ENCODE measurements around the gene LDOC1. TPM values are rescaled to one million over a fixed set of nuclear protein-coding genes. Genes with fewer than 3 reads are reported as not detected.
"Not testable (repeated sequence)": the region's sequence is repeated elsewhere in the genome, so short reads cannot be mapped to it uniquely, and the experiment has no call there.

Gene LDOC1
- total RNA-seq (2014; rRNA removed; shearing (Covaris generic)), result 16.8 and 17.8 TPM in 2 replicates

DNA sequence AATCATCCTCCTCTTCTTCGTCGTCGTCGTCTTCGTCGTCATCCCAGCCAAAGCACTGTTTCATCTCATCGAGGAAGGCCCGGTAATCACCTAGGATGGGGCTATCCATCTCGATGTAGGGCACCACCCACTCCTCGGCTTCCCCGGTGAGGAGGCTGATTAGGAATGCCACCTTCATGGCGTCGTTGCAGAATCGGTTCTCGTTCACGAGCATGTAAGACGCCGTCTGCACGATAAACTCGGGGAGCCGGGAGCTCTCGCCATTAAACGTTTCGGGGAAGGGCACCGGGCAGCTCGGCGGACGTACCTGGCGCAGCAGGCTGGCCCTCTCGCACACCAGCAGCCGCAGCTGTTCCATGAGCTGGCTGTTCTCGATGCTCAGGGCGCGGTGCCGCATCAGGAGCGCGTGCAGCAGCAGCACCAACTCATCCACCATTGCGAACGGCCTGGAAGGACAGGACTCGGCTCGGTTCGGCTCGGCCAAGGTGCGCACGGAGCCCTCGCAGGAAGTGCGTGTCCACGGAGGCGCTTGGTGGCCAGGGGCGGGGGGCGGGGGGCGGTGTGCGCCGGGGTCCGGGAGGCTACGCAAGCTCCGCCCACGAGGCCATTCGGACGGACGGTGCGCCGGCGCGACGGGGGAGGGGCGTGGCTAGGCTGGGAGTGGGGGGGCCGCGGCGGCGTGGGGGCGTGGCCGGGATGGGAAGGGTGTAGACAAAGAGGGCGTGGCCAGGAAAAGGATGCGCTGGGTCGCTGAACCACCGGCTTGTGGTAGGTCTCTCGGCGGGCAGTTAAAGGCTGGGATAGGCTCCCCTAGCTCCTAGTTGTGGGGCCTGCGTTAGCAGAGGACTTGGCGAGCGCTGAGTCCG is at the start of gene LDOC1:
TSS of gene LDOC1 (minus strand) at position 544 of the 866 bp plus-strand sequence. CDS start at position 436, 108 bp downstream.
- no peaks in the 10 kb centered on the region for H3K27me3 ChIP-seq (ENCODE audit: control insufficient read depth, insufficient read depth, low read length)
- H3K4me3 ChIP-seq (ENCODE audit: insufficient read depth, low read depth, low read length), result peak within 1 kb of the TSS; percentile 91
- H3K36me3 ChIP-seq (replicated peaks; ENCODE audit: control insufficient read depth, insufficient read depth, low read length), result no peaks in the 10 kb centered on the region; the same call in 1 of the 2 replicates
- DNase-seq, result peak; percentile 91

DNA sequence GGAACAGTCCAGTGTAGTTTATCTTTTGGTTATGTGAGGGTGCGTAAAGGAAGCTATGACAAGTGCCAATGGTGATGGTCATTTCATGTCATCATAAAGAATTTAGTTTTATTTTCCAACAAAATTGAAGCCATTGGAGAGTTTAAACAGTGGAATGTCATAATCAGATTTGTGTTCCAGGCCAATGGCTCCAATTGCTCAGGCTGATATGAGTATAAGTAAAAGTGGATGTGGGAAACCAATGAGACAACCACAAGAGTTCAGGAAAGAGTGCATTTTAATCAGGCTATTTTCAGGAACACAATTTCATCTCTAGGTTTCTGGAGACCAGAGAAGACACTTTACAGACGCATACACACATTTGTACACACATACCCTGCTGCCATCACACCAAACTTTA is 44.7 kb upstream of the LDOC1 start:
- H3K36me3 ChIP-seq (replicated peaks; ENCODE audit: control insufficient read depth, insufficient read depth, low read length), result no peaks in the 10 kb centered on the region
- no peak for DNase-seq
- H3K27me3 ChIP-seq (ENCODE audit: control insufficient read depth, insufficient read depth, low read length), result no peaks in the 10 kb centered on the region
- H3K4me3 ChIP-seq (ENCODE audit: insufficient read depth, low read depth, low read length), result no peak overlapping the region

DNA sequence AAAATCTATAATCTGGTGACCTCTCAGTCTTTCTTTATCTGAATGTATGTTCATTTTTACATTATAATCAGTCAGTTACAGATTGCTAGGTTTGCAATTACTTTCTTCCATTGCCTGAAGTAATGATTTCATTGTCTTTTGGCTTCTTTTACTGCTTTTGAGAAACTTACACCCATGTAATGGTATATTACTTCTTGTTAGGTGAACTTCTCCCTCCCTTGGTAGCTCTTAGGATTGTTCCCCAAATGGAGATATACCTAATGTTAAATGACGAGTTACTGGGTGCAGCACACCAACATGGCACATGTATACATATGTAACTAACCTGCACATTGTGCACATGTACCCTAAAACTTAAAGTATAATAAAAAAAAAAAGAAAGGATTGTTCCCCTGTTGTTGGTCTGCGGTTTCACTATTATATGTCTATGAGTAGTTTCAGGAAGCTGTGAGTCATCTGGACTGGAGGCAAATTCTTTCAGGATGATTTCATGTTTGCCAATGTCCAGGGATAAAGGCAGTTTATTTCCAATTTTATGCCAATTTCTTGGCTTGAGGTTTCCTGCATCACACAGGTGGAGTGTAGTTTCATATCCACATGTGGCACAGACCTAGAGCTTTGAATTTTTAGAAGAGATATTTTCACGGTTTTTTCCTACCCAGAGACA is 43.5 kb upstream of the LDOC1 start:
- DNase-seq, result no peak
- H3K36me3 ChIP-seq (replicated peaks; ENCODE audit: control insufficient read depth, insufficient read depth, low read length), result no peaks in the 10 kb centered on the region
- H3K4me3 ChIP-seq (ENCODE audit: insufficient read depth, low read depth, low read length), result no peak overlapping the region
- no peaks in the 10 kb centered on the region for H3K27me3 ChIP-seq (ENCODE audit: control insufficient read depth, insufficient read depth, low read length)

DNA sequence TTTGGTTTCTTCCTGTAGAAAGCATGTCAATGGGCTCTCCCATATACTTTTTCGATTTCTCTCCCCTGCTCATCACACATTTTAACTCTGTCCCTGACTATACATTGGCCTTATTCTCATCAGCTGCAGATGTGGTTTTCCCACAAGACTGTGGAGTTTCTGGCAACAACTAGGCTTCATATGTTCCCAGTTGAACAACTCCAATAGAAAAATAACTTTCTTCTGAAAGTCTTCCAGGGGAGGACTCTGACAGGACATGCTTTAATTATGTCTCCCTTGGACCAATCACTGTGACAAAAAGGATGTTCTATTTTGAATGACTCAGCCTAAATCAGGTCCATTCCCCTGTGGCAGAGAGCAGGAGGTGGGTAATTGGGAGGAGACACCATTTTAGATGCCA is 37.3 kb upstream of the LDOC1 start:
- Histone ChIP-seq H3K4me3 (ENCODE audit: insufficient read depth, low read depth, low read length) (no peak overlapping the region), H3K36me3 (replicated peaks; ENCODE audit: control insufficient read depth, insufficient read depth, low read length) (no peaks in the 10 kb centered on the region), H3K27me3 (ENCODE audit: control insufficient read depth, insufficient read depth, low read length) (no peaks in the 10 kb centered on the region)
- no peak for DNase-seq

DNA sequence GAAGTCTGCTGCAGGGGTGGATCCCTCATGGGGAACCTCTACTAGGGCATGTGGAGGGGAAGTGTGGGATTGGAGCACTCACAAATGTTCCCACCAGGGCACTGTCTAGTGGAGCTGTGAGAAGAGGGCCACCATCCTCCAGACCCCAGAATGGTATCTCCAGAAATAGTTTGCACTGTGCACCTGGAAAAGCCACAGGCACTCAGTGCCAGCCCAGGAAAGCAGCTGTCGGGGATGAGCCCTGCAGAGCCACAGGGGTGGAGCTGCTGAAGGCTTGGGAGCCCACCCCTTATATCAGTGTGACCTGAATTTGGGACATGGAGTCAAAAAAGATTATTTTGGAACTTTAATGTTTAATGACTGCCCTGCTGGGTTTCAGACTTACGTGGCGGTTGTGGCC is 25.0 kb upstream of the LDOC1 start:
- H3K4me3 ChIP-seq (ENCODE audit: insufficient read depth, low read depth, low read length), result no peak overlapping the region
- no peaks in the 10 kb centered on the region for H3K27me3 ChIP-seq (ENCODE audit: control insufficient read depth, insufficient read depth, low read length)
- DNase-seq, result no peak
- H3K36me3 ChIP-seq (replicated peaks; ENCODE audit: control insufficient read depth, insufficient read depth, low read length), result no peaks in the 10 kb centered on the region

DNA sequence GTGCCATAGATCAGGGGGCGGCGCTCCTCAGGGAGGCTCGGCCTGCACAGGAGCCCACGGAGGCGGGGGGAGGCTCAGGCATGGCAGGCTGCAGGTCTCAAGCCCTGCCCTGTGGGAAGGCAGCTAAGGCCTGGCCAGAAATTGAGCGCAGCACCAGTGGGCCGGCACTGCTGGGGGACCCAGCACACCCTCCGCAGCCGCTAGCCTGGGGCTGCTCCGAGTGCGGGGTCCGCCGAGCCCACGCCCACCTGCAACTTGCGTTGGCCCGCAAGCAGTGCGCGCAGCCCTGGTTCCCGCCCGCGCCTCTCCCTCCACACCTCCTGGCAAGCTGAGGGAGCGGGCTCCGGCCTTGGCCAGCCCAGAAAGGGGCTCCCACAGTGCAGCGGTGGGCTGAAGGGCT is 11.6 kb upstream of the LDOC1 start:
- DNase-seq; H3K27me3 ChIP-seq (ENCODE audit: control insufficient read depth, insufficient read depth, low read length); H3K36me3 ChIP-seq (replicated peaks; ENCODE audit: control insufficient read depth, insufficient read depth, low read length); H3K4me3 ChIP-seq (ENCODE audit: insufficient read depth, low read depth, low read length): not testable (repeated sequence)

DNA sequence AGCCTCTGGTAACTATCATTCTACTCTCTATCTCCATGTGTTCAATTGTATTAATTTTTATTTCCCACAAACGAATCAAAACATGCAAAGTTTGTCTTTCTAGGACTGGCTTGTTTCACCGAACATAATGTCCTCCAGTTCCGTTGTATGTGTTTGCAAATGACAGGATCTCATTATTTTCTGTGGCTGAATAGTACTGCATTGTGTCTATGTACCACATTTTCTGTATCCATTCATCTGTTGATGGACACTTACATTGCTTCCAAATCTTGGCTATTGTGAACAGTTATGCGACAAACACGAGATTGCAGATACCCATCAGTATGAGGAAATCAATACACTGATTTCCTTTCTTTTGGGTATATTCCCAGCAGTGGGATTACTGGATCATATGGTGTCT is 8.4 kb upstream of the LDOC1 start:
- no peak for DNase-seq
- H3K4me3 ChIP-seq (ENCODE audit: insufficient read depth, low read depth, low read length), result no peak overlapping the region
- no peaks in the 10 kb centered on the region for H3K36me3 ChIP-seq (replicated peaks; ENCODE audit: control insufficient read depth, insufficient read depth, low read length)
- no peaks in the 10 kb centered on the region for H3K27me3 ChIP-seq (ENCODE audit: control insufficient read depth, insufficient read depth, low read length)

DNA sequence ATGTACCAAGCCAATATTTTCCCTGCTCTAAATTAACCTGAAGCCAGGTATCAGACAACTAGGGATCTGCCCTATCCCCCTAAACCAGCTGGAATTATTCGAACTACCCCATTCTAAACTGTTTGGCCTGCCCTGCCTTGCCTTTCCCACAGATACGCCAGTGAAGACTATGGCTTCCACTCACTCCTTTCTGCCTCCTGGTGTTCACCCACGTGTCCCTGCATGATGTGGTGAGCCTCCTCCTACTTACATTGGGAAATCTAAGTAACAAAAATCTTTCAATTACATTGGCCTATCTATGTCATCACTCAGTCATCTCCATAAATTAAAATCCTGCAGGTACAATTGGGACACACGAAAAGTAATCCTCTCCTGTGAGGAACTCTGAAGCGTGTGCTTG is 6.1 kb upstream of the LDOC1 start:
- Histone ChIP-seq H3K4me3 (ENCODE audit: insufficient read depth, low read depth, low read length) (no peak overlapping the region), H3K27me3 (ENCODE audit: control insufficient read depth, insufficient read depth, low read length) (no peaks in the 10 kb centered on the region), H3K36me3 (replicated peaks; ENCODE audit: control insufficient read depth, insufficient read depth, low read length) (no peaks in the 10 kb centered on the region)
- DNase-seq, result no peak

DNA sequence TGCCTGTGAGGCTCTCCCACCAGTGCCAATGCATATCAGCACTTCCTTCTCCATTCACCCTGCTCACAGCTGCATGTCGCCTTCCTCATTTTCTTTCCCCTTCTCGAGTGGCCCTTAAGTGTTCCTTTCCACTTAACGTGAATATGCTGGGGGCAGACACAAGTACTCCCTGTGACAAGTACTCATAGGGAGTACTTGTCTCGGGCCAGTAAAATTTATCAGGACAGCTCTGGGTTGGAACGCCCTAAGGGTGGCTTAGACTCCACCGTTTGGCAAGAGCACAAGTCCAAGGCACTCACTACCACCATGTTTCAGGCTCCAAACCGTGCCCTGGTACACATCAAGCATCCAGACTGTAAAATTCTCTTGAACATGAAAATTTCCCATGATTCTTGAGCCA is 3.9 kb upstream of the LDOC1 start:
- no peaks in the 10 kb centered on the region for H3K27me3 ChIP-seq (ENCODE audit: control insufficient read depth, insufficient read depth, low read length)
- H3K36me3 ChIP-seq (replicated peaks; ENCODE audit: control insufficient read depth, insufficient read depth, low read length), result no peaks in the 10 kb centered on the region; the same call in 1 of the 2 replicates
- DNase-seq, result no peak
- H3K4me3 ChIP-seq (ENCODE audit: insufficient read depth, low read depth, low read length), result no peak overlapping the region

DNA sequence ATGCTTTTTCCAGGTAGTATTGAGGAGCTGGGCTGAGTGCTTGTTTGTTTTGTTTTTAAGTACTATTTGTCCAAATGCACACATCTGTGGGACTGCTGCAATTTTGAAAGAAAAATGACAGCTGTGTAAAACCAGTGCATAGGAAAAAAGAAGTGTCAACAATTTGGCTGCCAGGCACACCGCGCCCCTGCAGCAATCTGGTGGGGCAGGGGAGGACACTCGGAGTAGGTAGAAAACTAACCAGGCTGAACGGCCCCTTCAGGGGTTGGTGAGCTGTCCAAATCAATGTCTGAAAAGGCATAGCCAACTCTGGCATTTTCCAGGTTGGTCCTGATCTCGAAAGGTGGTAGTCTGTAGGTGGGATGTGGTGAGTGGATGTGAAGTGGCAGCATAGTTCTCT is 1.1 kb downstream of the LDOC1 start:
- Histone ChIP-seq H3K36me3 (replicated peaks; ENCODE audit: control insufficient read depth, insufficient read depth, low read length) (no peaks in the 10 kb centered on the region; the same call in 1 of the 2 replicates), H3K4me3 (ENCODE audit: insufficient read depth, low read depth, low read length) (peak overlapping the region; percentile 91), H3K27me3 (ENCODE audit: control insufficient read depth, insufficient read depth, low read length) (no peaks in the 10 kb centered on the region)
- no peak for DNase-seq

DNA sequence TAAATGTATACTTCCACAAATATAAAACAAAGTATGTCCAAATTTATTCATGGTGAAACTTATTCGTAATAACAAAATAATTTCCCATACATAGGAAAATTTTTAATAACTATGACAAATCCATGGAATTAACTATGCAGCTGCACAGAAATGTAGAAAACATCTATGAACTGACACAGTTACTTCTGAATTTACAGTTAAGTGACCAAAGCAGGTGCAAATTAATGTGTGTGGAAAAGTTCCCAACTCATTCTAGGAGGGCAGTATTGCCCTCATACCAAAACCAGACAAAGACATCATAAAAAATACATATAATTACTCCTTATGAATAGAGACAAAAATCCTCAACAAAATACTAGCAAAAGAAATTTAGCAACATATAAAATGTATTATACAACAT is 12.5 kb downstream of the LDOC1 start:
- Histone ChIP-seq H3K36me3 (replicated peaks; ENCODE audit: control insufficient read depth, insufficient read depth, low read length) (no peaks in the 10 kb centered on the region), H3K27me3 (ENCODE audit: control insufficient read depth, insufficient read depth, low read length) (no peaks in the 10 kb centered on the region), H3K4me3 (ENCODE audit: insufficient read depth, low read depth, low read length) (no peak overlapping the region)
- DNase-seq, result no peak

DNA sequence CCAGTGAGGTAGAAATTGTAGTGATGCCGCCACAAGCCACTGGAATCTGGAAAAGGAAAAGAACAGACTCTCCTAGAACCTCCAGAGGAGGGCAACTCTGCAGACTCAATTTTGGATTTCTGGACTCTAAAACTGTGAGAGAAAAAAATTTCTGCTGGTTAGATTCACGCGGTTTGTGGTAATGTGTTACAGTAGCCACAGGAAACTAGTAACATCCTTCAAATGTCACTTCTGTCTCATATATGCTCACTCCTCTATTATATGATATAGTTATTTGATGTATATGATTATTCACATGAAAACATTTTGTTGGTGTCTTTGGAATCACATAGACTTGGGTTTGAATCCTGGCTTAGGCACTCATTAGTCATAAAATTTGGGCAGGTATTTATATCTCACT is 18.8 kb downstream of the LDOC1 start:
- H3K4me3 ChIP-seq (ENCODE audit: insufficient read depth, low read depth, low read length), result no peak overlapping the region
- no peak for DNase-seq
- no peaks in the 10 kb centered on the region for H3K36me3 ChIP-seq (replicated peaks; ENCODE audit: control insufficient read depth, insufficient read depth, low read length)
- H3K27me3 ChIP-seq (ENCODE audit: control insufficient read depth, insufficient read depth, low read length), result no peaks in the 10 kb centered on the region

DNA sequence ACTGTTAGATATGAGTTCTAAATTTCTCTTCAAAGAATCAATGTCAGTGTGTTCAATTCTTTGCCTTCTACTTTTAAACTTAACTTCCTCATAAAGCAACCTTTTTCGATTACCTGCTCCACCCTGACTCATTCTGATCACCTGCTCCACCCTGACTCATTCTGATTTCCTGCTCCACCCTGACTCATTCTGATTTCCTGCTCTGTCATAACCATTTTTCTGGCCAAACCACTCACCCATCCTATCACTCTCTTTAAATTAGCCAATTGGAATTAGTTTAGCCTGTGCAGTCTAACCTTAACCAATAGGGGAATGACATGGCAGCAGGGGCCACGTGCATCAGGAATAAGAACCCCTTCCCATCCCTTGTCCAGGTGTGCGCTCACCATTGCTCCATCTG is 21.7 kb downstream of the LDOC1 start:
- H3K36me3 ChIP-seq (replicated peaks; ENCODE audit: control insufficient read depth, insufficient read depth, low read length); DNase-seq; H3K4me3 ChIP-seq (ENCODE audit: insufficient read depth, low read depth, low read length): not testable (repeated sequence)

DNA sequence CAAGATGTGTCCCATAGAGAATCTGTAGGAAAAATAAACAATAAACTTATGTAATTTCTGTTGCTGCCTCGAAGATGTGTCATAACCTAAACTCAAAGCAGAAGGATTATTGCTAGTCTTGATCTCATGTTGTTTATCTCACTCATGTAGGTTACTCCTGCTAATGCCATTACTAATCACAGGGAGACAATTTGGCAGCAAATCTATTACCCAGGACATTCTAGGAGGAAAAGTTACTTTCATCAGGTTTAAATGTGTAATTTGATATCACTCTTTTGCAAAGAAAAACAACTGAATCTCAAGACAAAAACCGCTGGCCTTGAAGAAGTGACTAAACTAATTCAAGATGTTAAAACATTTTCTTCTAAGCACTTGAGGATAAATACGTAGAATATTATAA is 34.0 kb downstream of the LDOC1 start:
- H3K36me3 ChIP-seq (replicated peaks; ENCODE audit: control insufficient read depth, insufficient read depth, low read length), result no peaks in the 10 kb centered on the region
- H3K4me3 ChIP-seq (ENCODE audit: insufficient read depth, low read depth, low read length), result no peak overlapping the region
- DNase-seq, result no peak
- H3K27me3 ChIP-seq (ENCODE audit: control insufficient read depth, insufficient read depth, low read length), result no peaks in the 10 kb centered on the region

More for the DNA sequence above, 21.7 kb downstream of the LDOC1 start:
- H3K27me3 ChIP-seq (ENCODE audit: control insufficient read depth, insufficient read depth, low read length), result not testable (repeated sequence)

DNA sequence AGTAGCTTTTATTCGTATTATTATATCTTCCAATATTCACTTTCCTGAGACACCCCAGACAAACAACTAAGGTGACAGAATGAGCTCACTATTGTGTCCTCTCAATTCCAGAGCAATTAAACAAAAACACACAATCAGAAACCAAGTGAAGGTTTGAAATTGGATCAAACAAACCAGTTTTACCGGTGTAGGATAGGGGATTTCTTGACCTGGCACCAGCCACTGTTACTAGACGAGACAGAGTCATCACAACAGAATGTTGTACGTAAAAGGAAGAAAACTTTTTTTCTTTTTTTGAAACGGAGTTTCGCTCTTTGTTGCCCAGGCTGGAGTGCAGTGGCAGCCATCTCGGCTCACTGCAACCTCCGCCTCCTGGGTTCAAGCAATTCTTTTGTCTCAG is 43.7 kb downstream of the LDOC1 start:
- H3K36me3 ChIP-seq (replicated peaks; ENCODE audit: control insufficient read depth, insufficient read depth, low read length), result no peaks in the 10 kb centered on the region
- H3K4me3 ChIP-seq (ENCODE audit: insufficient read depth, low read depth, low read length), result no peak overlapping the region
- no peaks in the 10 kb centered on the region for H3K27me3 ChIP-seq (ENCODE audit: control insufficient read depth, insufficient read depth, low read length)
- DNase-seq, result no peak

All from H7 (cell line).